NCI-H1105 (cell line): ENCODE data around the gene MFGE8.

Experiments
- DNase-seq: peaks from one replicate; lab custom pipeline; 2025; lab: John Stamatoyannopoulos, UW

Gene MFGE8

GRCh38 chr15:88874275-88874674, 38.9 kb downstream of the MFGE8 start:
- no peak for DNase-seq

- no peak for DNase-seq
These were observed 39.4 kb downstream of the MFGE8 start for GRCh38 chr15:88873786-88874185.

GRCh38 chr15:88872706-88873105, 40.5 kb downstream of the MFGE8 start:
- no peak for DNase-seq

- DNase-seq = no peak
These were observed 41.1 kb downstream of the MFGE8 start for GRCh38 chr15:88872106-88872505.

GRCh38 chr15:88871313-88871712, 41.9 kb downstream of the MFGE8 start:
- DNase-seq = no peak

DNA sequence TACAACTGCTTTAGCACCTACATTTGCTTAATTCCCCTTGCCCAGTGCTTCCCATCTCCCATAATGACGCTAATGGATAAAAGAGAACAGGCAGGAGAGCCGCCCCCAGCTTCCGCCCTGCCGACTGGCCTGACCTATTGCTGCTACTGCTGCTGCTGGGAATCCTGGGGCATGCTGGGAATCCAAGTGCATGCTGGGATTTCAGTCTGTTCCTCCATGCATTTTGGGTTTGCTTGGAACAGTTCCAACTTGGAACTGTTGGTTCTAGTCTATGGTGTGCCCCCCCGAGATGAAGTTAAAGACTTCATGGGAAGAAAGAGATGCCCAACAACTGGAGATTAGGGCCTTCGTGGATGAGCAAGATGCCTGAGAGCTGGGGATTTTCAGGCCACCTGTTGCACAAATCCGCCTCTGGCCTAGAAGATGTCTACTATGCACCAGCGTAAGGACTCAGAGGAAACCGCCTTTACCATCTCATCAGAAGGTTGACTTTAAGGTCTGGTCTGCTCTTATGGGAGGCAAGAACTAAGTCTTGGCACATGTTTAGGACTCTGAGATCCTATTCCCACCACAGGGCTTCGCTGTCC, 46.8 kb downstream of the MFGE8 start:
- no peak for DNase-seq

- DNase-seq = no peak
These were observed 47.6 kb downstream of the MFGE8 start for GRCh38 chr15:88865498-88866099.

GRCh38 chr15:88864861-88865497, 48.2 kb downstream of the MFGE8 start:
- DNase-seq = no peak

DNA sequence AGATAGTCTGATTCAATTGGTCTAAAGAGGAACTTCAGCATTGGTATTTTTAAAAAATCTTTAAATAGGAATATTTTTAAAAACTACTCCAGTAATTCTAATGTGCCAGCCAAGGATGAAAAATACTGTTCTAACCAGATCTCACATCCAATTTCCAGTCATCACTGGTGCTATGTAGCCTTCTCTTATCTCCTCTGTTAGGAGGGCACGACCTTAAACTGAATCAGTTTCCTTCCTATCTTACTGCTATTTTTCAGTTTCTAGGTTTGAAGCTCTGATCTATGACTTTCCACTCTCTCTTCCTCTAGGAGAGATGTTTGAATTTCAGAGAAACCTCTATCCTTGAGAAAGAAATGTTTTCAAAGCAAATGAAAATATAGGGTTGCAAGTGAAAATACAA, 49.8 kb downstream of the MFGE8 start:
- no peak for DNase-seq

GRCh38 chr15:88860212-88860611, 53.0 kb downstream of the MFGE8 start:
- no peak for DNase-seq

GRCh38 chr15:88859550-88859949, 53.6 kb downstream of the MFGE8 start:
- DNase-seq = no peak

DNA sequence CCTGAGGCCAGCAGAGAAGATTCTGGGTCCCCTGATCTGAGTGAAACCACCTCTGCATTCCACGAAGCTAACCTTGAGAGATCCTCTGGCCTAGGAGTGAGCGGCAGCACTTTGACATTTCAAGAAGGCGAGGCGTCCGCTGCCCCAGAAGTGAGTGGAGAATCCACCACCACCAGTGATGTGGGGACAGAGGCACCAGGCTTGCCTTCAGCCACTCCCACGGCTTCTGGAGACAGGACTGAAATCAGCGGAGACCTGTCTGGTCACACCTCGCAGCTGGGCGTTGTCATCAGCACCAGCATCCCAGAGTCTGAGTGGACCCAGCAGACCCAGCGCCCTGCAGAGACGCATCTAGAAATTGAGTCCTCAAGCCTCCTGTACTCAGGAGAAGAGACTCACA, 54.2 kb downstream of the MFGE8 start:
- no peak for DNase-seq

GRCh38 chr15:88852476-88852875, 60.7 kb downstream of the MFGE8 start:
- no peak for DNase-seq

DNA sequence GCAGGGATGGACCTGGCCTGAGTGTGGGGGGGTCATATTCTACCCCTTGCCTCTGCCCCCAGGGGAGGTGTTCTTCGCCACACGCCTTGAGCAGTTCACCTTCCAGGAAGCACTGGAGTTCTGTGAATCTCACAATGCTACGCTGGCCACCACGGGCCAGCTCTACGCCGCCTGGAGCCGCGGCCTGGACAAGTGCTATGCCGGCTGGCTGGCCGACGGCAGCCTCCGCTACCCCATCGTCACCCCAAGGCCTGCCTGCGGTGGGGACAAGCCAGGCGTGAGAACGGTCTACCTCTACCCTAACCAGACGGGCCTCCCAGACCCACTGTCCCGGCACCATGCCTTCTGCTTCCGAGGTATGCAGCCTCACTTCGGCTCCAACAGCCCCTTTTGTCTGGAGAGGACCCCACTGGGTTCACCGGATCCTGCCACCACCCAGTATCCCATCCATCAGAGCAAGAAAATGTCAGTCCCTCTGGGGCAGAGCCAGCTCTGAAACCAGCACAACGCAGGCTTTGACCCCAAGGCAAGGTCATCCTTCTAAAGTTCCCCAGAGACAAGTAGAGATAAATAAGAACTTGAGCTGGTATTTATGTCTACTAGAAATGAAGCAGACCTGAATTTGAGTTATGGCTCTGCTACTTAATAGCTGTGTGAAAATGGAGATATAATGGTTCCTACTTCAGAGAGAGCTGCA, 63.7 kb downstream of the MFGE8 start:
- DNase-seq = no peak
